IMR-90 (cell line): ENCODE results near the gene TTLL11. TPM values are rescaled to one million over a fixed set of nuclear protein-coding genes. Genes with fewer than 3 reads are reported as not detected.

Experiments
- ATAC-seq: fragments of 200-7000 bp; cut with Tn5 transposase; 2 replicates; pipeline ENCODE4 v1.9.1; 2020; ENCODE audit warnings: low read depth, mild to moderate bottlenecking, moderate library complexity
- BruUV-seq: library from RNA; stranded (reverse); fragments of 400-500 nt; replicated peaks from 2 replicates; lab custom pipeline; 2021; lab: Mats Ljungman, UMichigan
- CTCF ChIA-PET: fragments of 300-600 bp; formaldehyde crosslinking; extraction: SDS; loops from one replicate; lab custom pipeline; 2021; ENCODE audit warnings: antibody characterized with exemption; lab: Yijun Ruan, JAX
- POLR2A ChIA-PET: fragments of 300-600 bp; sonication (Branson Sonifier 250); formaldehyde crosslinking; loops from one replicate; lab custom pipeline; 2022; ENCODE audit warnings: antibody characterized with exemption; ENCODE audit not compliant: unreplicated experiment; lab: Charles Lee
- DNase-seq: peaks from one replicate; pipeline ENCODE4 v3.0.0; 2013
- H2AFZ ChIP-seq: replicated peaks from 2 replicates; pipeline ENCODE3; 2013; ENCODE audit warnings: low read length, mild to moderate bottlenecking; ENCODE audit not compliant: poor library complexity
- H2AK5ac ChIP-seq: 2 replicates; pipeline ENCODE4 v1.6.1; 2013; ENCODE audit warnings: low read depth, low read length, inconsistent platforms
- H2AK9ac ChIP-seq: replicated peaks from 2 replicates; pipeline ENCODE3; 2013; ENCODE audit warnings: mild to moderate bottlenecking, low read depth, low read length, moderate library complexity; ENCODE audit not compliant: poor library complexity
- H2BK120ac ChIP-seq: 2 replicates; pipeline ENCODE4 v1.6.1; 2013; ENCODE audit warnings: low read depth, low read length, inconsistent platforms
- H2BK15ac ChIP-seq: 3 replicates; pipeline ENCODE4 v1.6.1; 2013; ENCODE audit warnings: low read depth, low read length, inconsistent platforms
- H2BK20ac ChIP-seq: 2 replicates; pipeline ENCODE4 v1.6.1; 2013; ENCODE audit warnings: low read depth, mild to moderate bottlenecking, inconsistent platforms, low read length, moderate library complexity
- H2BK5ac ChIP-seq: 2 replicates; pipeline ENCODE4 v1.6.1; 2013; ENCODE audit warnings: mild to moderate bottlenecking, low read depth, low read length, inconsistent platforms; ENCODE audit not compliant: poor library complexity, severe bottlenecking
- H3K14ac ChIP-seq: replicated peaks from 2 replicates; pipeline ENCODE4 v1.6.1; 2013; ENCODE audit warnings: low read depth, low read length, inconsistent platforms
- H3K18ac ChIP-seq: 2 replicates; pipeline ENCODE4 v1.6.1; 2013; ENCODE audit warnings: low read depth, low read length, control low read depth
- H3K23ac ChIP-seq: 2 replicates; pipeline ENCODE4 v1.6.1; 2013; ENCODE audit warnings: low read depth, low read length, inconsistent platforms
- H3K27ac ChIP-seq: 2 replicates; pipeline ENCODE4 v1.5.1; 2013; ENCODE audit warnings: mild to moderate bottlenecking, control low read depth, low read length; ENCODE audit not compliant: insufficient read depth
- H3K27me3 ChIP-seq: 2 replicates; pipeline ENCODE4 v1.6.1; 2013; ENCODE audit warnings: low read length; ENCODE audit not compliant: control insufficient read depth, insufficient read depth
- H3K36me3 ChIP-seq: 2 replicates; pipeline ENCODE4 v1.6.1; 2013; ENCODE audit warnings: low read length, mixed read lengths; ENCODE audit not compliant: control insufficient read depth, insufficient read depth
- H3K4ac ChIP-seq: 2 replicates; pipeline ENCODE4 v1.6.1; 2013; ENCODE audit warnings: low read depth, low read length, inconsistent platforms
- H3K4me1 ChIP-seq: 2 replicates; pipeline ENCODE4 v1.6.1; 2013; ENCODE audit warnings: low read length, mixed read lengths; ENCODE audit not compliant: control insufficient read depth, insufficient read depth
- H3K4me2 ChIP-seq: 2 replicates; pipeline ENCODE4 v1.6.1; 2013; ENCODE audit warnings: low read depth, mild to moderate bottlenecking, control low read depth, low read length, moderate library complexity
- H3K4me3 ChIP-seq: 2 replicates; pipeline ENCODE4 v1.5.1; 2013; ENCODE audit warnings: low read depth, mild to moderate bottlenecking, control low read depth, low read length, moderate library complexity; ENCODE audit not compliant: insufficient read depth
- H3K56ac ChIP-seq: 2 replicates; pipeline ENCODE4 v1.6.1; 2013; ENCODE audit warnings: low read length, inconsistent platforms; ENCODE audit not compliant: insufficient read depth; ENCODE audit errors: extremely low read depth
- H3K79me1 ChIP-seq, 2 experiments: 2 replicates each; pipeline ENCODE4 v1.6.1; 2013; ENCODE audit warnings: low read length in 2 of 2, inconsistent platforms in 1 of 2, low read depth in 1 of 2
- H3K9ac ChIP-seq: 2 replicates; pipeline ENCODE4 v1.6.1; 2013; ENCODE audit warnings: low read depth, low read length, control low read depth
- H3K9me1 ChIP-seq: 2 replicates; pipeline ENCODE4 v1.6.1; 2013; ENCODE audit warnings: low read length, inconsistent platforms; ENCODE audit not compliant: insufficient read depth
- H3K9me3 ChIP-seq: 2 replicates; pipeline ENCODE4 v1.6.1; 2013; ENCODE audit warnings: low read length; ENCODE audit not compliant: control insufficient read depth, insufficient read depth
- H4K20me1 ChIP-seq: 2 replicates; pipeline ENCODE4 v1.6.1; 2013; ENCODE audit warnings: low read length, inconsistent platforms; ENCODE audit not compliant: insufficient read depth
- H4K5ac ChIP-seq: 2 replicates; pipeline ENCODE4 v1.6.1; 2013; ENCODE audit warnings: mild to moderate bottlenecking, low read depth, low read length, control low read depth
- H4K8ac ChIP-seq, 2 experiments: 2 replicates each; pipeline ENCODE4 v1.6.1; 2013; ENCODE audit warnings: low read depth in 2 of 2, low read length in 2 of 2, control low read depth in 1 of 2, inconsistent platforms in 1 of 2
- H4K91ac ChIP-seq: 2 replicates; pipeline ENCODE4 v1.6.1; 2013; ENCODE audit warnings: low read depth, low read length, inconsistent platforms; ENCODE audit not compliant: insufficient read depth
- CHD1 ChIP-seq: IDR thresholded peaks from 2 replicates; pipeline ENCODE4 v1.6.1; 2012; ENCODE audit warnings: low read depth, low read length, improper control_type of control experiment
- CTCF ChIP-seq: conservative IDR thresholded peaks from 2 replicates; pipeline ENCODE4 v1.5.1; 2012; ENCODE audit warnings: mild to moderate bottlenecking, low read depth, low read length, improper control_type of control experiment
- FOS ChIP-seq: fragments of 150-350 bp; IDR thresholded peaks from 2 replicates; pipeline ENCODE4 v1.6.1; 2016; ENCODE audit warnings: low read depth, low read length
- MAFK ChIP-seq: IDR thresholded peaks from 2 replicates; pipeline ENCODE4 v1.6.1; 2012; ENCODE audit warnings: low read depth, low read length, improper control_type of control experiment
- MXI1 ChIP-seq: IDR thresholded peaks from 2 replicates; pipeline ENCODE4 v1.6.1; 2012; ENCODE audit warnings: low read depth, mild to moderate bottlenecking, low read length, moderate library complexity, borderline replicate concordance
- POLR2A ChIP-seq: IDR thresholded peaks from 2 replicates; pipeline ENCODE4 v1.6.1; 2012; ENCODE audit warnings: mild to moderate bottlenecking, low read depth, low read length
- RAD21 ChIP-seq: IDR thresholded peaks from 2 replicates; pipeline ENCODE4 v1.6.1; 2012; ENCODE audit warnings: low read length, improper control_type of control experiment
- RFX5 ChIP-seq: IDR thresholded peaks from 2 replicates; pipeline ENCODE4 v1.8.0; 2012; ENCODE audit warnings: low read depth, mild to moderate bottlenecking, low read length, moderate library complexity
- SMC3 ChIP-seq: fragments of 150-350 bp; IDR thresholded peaks from 2 replicates; pipeline ENCODE4 v1.6.1; 2016; ENCODE audit warnings: low read depth, mild to moderate bottlenecking, antibody characterized with exemption, low read length, moderate library complexity
- WGBS, 2 experiments: methylation state at CpG; one replicate each; pipeline versions ENCODE4 v1.1.5 to v1.1.7; 2013; ENCODE audit warnings: missing lambda C conversion rate in 2 of 2; ENCODE audit not compliant: insufficient read length in 1 of 2; ENCODE audit errors: extremely low coverage in 2 of 2; 5-methylcytosine and 5-hydroxymethylcytosine counted together
- dilution Hi-C: fragments of 300-500 bp; cut with HindIII; formaldehyde crosslinking; loops from one replicate; pipeline ENCODE4 v1.14.3; 2018; ENCODE audit warnings: low sequenced_read_pairs; ENCODE audit not compliant: unreplicated experiment
- in situ Hi-C: fragments of 300-500 bp; cut with MboI; formaldehyde crosslinking; loops from 3 replicates; pipeline ENCODE4 v1.14.3; 2019; ENCODE audit warnings: low sequenced_read_pairs, inconsistent platforms, mixed read lengths
- intact Hi-C: fragments of 100-400 bp; cut with micrococcal nuclease; formaldehyde crosslinking; loops from 2 replicates; pipeline ENCODE4 v1.10.0; 2022
- polyA plus RNA-seq, 3 experiments: library from polyadenylated mRNA; depleted of rRNA; stranded (reverse); fragments of >200 nt; gene quantifications; 2 replicates each; pipeline ENCODE4 v1.2.3, GENCODE V29; 2012; ENCODE audit warnings: low replicate concordance in 1 of 3
- total RNA-seq: library from RNA; depleted of rRNA; stranded (reverse); fragments of >200 nt; gene quantifications from 2 replicates; pipeline ENCODE4 v1.2.3, GENCODE V29; 2012
- TF ChIP-seq, protein P1 (sequence below): fragments of 150-350 bp; IDR thresholded peaks from 2 replicates; pipeline ENCODE4 v1.6.1; 2017; ENCODE audit warnings: mild to moderate bottlenecking, antibody characterized with exemption, low read length, low read depth
- TF ChIP-seq, protein P2 (sequence below): fragments of 150-350 bp; IDR thresholded peaks from 2 replicates; pipeline ENCODE4 v1.6.1; 2016; ENCODE audit warnings: low read depth, mild to moderate bottlenecking, low read length, moderate library complexity, borderline replicate concordance

TTLL11 gene
- total and polyA plus RNA-seq, 2 of the 4 experiments (the other 2 are of a cell fraction) = 2.0 to 4.6 TPM

GRCh38 chr9:121790841-121791240, 302.3 kb downstream of the TTLL11 start:
- no peaks in the 10 kb centered on the region for H3K79me1 ChIP-seq
- no peaks in the 10 kb centered on the region for H3K4me1 ChIP-seq
- ATAC-seq (no peak), DNase-seq (no peak)
- H2BK20ac ChIP-seq = no peak overlapping the region
- intact Hi-C loops (no loop called here), dilution Hi-C loops (no loop called here), in situ Hi-C loops (no loop called here)
- no peak overlapping the region for H3K56ac ChIP-seq
- no peaks in the 10 kb centered on the region for H4K20me1 ChIP-seq
- no peak overlapping the region for H3K14ac ChIP-seq
- ChIA-PET POLR2A (no interaction called here), CTCF (no interaction called here)
- H3K4me3 ChIP-seq = no peak overlapping the region
- no peak overlapping the region for H4K91ac ChIP-seq
- H2AK5ac ChIP-seq = no peak overlapping the region
- no peak overlapping the region for H3K4me2 ChIP-seq
- BruUV-seq = no TSS peak
- no peak overlapping the region for H2AFZ ChIP-seq
- no peak overlapping the region for H2BK120ac ChIP-seq
- WGBS, 2 experiments = 90% methylated on average over 3 of the region's 14 CpGs; no CpG with 5 or more reads in 1 of the 2 experiments
- no peaks in the 10 kb centered on the region for H3K9me3 ChIP-seq
- H3K9ac ChIP-seq = no peak overlapping the region
- no peak overlapping the region for H3K27ac ChIP-seq
- peaks cover 2% of the 10 kb centered on the region; the same call in 1 of the 2 replicates for H3K36me3 ChIP-seq
- no peak overlapping the region for H3K23ac ChIP-seq
- TF ChIP-seq MAFK = no peak
- no peak for TF ChIP-seq RFX5
- no peak for TF ChIP-seq FOS
- TF ChIP-seq, protein P1, sequence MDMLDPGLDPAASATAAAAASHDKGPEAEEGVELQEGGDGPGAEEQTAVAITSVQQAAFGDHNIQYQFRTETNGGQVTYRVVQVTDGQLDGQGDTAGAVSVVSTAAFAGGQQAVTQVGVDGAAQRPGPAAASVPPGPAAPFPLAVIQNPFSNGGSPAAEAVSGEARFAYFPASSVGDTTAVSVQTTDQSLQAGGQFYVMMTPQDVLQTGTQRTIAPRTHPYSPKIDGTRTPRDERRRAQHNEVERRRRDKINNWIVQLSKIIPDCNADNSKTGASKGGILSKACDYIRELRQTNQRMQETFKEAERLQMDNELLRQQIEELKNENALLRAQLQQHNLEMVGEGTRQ = no peak
- no peak for TF ChIP-seq RAD21
- no peak for TF ChIP-seq CHD1
- TF ChIP-seq MXI1 = no peak
- no peak for TF ChIP-seq SMC3
- no peak for TF ChIP-seq POLR2A
- no peak for TF ChIP-seq CTCF
- TF ChIP-seq, protein P2, sequence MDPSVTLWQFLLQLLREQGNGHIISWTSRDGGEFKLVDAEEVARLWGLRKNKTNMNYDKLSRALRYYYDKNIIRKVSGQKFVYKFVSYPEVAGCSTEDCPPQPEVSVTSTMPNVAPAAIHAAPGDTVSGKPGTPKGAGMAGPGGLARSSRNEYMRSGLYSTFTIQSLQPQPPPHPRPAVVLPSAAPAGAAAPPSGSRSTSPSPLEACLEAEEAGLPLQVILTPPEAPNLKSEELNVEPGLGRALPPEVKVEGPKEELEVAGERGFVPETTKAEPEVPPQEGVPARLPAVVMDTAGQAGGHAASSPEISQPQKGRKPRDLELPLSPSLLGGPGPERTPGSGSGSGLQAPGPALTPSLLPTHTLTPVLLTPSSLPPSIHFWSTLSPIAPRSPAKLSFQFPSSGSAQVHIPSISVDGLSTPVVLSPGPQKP = no peak
- no peak overlapping the region for H2AK9ac ChIP-seq
- no peak overlapping the region for H4K5ac ChIP-seq
- H3K9me1 ChIP-seq = no peaks in the 10 kb centered on the region
- no peak overlapping the region for H4K8ac ChIP-seq
- H3K4ac ChIP-seq = no peak overlapping the region
- no peak overlapping the region for H2BK5ac ChIP-seq
- no peak overlapping the region for H3K18ac ChIP-seq
- no peak overlapping the region for H2BK15ac ChIP-seq
- H3K27me3 ChIP-seq = no peaks in the 10 kb centered on the region
